Activated CD8-positive, alpha-beta memory T cell treated with anti-CD3 and anti-CD28 coated beads, Interleukin-2, amount 50 U/mL, for 4 hours (primary cell): ENCODE data around the gene RBM47.
"Not testable (repeated sequence)": the region's sequence is repeated elsewhere in the genome, so short reads cannot be mapped to it uniquely, and the experiment has no call there.

Experiments used
- DNase-seq: peaks from one replicate; pipeline ENCODE4 v3.0.0-alpha.2; 2020

RBM47 gene

GRCh38 chr4:40629401-40630334 lies at the start of gene RBM47:
Gene RBM47 (minus strand): TSS chr4:40629864. CDS start chr4:40438893, 190,971 bp downstream.
- peak; percentile 27 for DNase-seq

- DNase-seq, result no peak
These were observed 48.8 kb upstream of the RBM47 start for GRCh38 chr4:40678421-40678820.

GRCh38 chr4:40675166-40675565 lies 45.5 kb upstream of the RBM47 start:
- no peak for DNase-seq

- DNase-seq, result no peak
These were observed 43.2 kb upstream of the RBM47 start for GRCh38 chr4:40672528-40673522.

- DNase-seq, result no peak
These were observed 39.8 kb upstream of the RBM47 start for GRCh38 chr4:40669504-40669903.

- DNase-seq, result no peak
These were observed 36.2 kb upstream of the RBM47 start for GRCh38 chr4:40665842-40666241.

GRCh38 chr4:40662962-40663604 lies 33.4 kb upstream of the RBM47 start:
- no peak for DNase-seq

GRCh38 chr4:40661803-40662202 lies 32.1 kb upstream of the RBM47 start:
- DNase-seq, result no peak

- no peak for DNase-seq
These were observed 26.7 kb upstream of the RBM47 start for GRCh38 chr4:40656201-40656863.

GRCh38 chr4:40651280-40651679 lies 21.6 kb upstream of the RBM47 start:
- DNase-seq, result no peak

GRCh38 chr4:40649321-40649720 lies 19.7 kb upstream of the RBM47 start:
- DNase-seq, result no peak

GRCh38 chr4:40648742-40649281 lies 19.1 kb upstream of the RBM47 start:
- no peak for DNase-seq

GRCh38 chr4:40648131-40648530 lies 18.5 kb upstream of the RBM47 start:
- no peak for DNase-seq

GRCh38 chr4:40645586-40645985 lies 15.9 kb upstream of the RBM47 start:
- DNase-seq, result no peak

- DNase-seq, result no peak
These were observed 2.4 kb upstream of the RBM47 start for GRCh38 chr4:40632080-40632479.

- no peak for DNase-seq
These were observed 814 bp upstream of the RBM47 start for GRCh38 chr4:40630335-40631021.

GRCh38 chr4:40628888-40629287 lies 776 bp downstream of the RBM47 start:
- DNase-seq, result no peak

GRCh38 chr4:40628407-40628806 lies 1.3 kb downstream of the RBM47 start:
- not testable (repeated sequence) for DNase-seq

GRCh38 chr4:40627540-40627939 lies 2.1 kb downstream of the RBM47 start:
- no peak for DNase-seq

- DNase-seq, result no peak
These were observed 3.3 kb downstream of the RBM47 start for GRCh38 chr4:40626183-40626990.

- no peak for DNase-seq
These were observed 6.0 kb downstream of the RBM47 start for GRCh38 chr4:40623707-40624106.
